Endothelial cell of hepatic sinusoid (primary cell): ENCODE data around the gene TPP1.

Experiments
- in situ Hi-C: cut with HindIII; loops from 2 replicates; pipeline ENCODE4 v1.10.0; 2017; ENCODE audit warnings: low sequenced_read_pairs

Gene TPP1

DNA sequence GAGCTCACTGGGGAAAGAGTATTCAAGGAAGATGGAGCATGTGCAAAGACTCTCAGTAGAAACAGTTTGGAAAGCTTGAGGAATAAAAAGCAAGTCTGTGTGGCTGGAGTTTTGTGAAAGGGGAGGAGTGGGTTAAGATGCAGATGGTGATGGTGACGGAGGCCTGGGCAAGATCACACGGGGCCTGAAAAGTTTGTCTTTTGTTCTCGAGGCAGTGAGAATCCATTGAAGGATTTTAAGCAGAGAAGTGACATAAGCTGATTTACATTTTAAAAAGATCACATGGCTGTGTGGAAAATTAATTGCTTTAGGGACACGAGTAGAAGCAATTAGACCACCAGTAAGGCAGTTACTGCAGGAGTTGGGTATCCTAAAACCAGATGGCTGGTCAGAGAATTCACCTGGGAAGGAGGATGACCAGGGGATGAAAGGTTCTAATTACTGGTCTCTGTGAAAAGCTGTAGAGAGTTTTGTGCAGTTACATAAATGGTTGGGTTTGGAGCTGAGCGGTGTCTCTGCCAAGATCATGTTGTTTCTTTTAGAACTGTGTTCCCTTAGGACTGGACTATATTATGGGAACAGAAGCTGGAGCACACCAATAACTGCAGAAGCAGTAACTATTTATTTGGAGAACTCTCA, 22.9 kb downstream of the TPP1 start:
- in situ Hi-C loops, result no loop called here

DNA sequence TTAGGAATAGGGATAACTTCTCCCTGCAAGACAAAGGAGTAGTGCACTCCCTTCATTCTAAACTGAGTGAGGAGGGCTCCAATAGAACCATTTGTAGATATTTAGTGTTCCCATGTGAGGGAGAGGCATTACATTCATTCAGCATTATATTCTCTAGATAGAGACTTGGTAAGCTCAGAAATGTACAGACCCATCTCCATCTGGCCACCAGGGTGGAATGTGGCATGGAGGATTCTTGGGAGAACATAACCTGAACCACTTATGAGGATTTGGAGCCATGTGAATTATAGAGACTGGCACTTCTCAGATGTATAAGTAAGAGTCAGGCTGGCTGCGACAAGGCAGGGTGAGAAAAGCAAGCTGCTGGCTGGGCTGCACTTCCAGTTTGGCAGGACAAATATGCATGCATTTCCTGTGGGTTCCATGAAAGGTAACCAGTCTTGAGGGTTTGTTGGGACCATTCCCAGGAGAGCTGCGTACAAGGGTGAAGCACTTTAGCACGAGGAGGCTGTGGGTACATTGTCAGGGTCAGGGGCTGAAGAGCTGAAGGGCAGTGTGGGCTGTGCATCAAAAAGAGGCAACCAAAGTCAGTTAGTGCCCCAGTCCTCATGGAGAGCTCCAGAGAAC, 25.0 kb downstream of the TPP1 start:
- in situ Hi-C loops, result no loop called here

DNA sequence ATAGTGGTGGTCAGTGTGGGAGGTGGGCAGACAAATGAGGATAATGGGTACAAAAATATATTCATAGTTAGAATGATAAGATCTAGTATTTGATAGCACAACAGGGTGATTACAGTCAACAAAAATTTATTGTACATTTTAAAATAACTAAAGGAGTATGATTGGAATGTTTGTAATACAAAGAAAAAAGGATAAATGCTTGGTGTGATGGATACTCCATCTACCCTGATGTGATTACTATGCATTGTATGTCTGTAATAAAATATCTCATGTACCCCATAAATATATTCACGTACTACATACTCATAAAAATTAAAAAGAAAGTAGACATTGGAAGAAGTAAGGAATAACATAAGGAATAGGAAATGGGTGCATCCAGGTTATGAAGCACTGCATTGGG, 31.2 kb downstream of the TPP1 start:
- in situ Hi-C loops, result no loop called here

DNA sequence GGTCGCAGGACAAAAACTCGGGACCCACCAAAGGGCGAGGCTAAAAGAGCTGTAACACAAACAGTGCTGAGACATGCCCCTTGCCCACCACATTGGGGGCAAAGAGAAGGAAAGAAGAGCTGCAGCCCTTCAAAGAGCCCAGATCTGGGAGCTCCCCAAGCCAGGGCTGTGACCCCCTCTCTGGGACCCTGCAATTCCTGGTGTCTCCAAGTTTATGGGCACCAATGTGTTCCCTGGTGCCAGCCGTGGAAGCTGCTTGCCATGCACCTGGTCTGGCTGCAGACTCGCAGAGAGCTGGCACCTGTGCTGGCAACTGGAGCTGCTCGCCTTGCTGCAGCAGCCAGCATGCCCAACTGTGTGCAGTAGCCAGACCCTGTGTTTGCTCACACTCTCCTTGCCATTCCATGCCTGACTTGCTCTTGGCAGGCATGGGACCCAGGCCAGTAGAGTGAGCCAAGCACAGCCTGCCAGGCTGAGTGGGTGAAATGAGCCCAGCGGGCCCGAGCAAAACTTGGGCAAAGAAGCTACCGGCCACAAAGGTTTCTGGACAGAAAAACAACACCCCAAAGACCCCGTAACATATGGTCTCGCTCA, 31.8 kb downstream of the TPP1 start:
- in situ Hi-C loops, result no loop called here

DNA sequence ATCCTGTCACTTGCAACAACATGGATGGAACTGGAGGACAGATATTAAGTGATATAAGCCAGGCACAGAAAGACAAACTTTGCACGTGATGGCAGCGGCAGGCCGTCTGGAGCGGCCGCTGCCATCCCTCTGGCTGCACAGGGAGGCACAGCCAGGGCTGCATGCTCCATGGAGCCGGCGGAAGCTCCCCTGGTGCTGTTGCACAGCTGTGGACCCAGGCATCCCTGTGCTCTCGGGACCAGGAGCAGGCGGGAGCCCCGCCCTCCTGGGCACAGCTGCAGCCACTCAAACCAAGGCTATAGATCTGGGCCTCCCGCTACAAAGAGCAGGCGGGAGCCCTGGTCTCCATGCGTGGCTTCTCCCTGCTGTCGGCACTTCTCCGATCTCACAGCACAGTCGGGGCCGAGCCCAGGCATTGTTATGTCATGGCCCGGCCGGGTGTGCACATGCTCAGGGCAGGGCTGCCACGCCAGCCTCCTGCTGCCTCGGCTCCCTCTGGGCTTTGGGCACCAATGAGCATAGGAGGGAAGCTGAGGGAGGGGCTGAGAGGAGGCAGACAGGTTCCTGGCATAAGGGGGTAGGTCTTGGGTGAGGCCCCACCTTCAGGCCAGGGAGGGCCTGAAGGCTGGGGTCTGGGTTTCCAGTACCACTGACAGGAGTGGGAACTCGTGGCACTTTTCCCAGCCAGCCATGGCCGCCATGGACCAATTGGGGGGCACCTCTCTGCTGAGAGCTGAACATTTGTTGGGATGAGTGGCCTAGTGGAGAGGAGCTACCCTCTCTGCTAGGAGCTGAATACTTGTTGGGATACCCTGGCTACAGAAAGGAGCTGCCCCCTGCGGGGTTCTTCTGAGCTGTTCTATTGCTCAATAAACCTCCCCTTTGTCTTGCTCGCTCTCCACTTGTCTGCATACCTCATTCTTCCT, 32.5 kb downstream of the TPP1 start:
- in situ Hi-C loops, result no loop called here

DNA sequence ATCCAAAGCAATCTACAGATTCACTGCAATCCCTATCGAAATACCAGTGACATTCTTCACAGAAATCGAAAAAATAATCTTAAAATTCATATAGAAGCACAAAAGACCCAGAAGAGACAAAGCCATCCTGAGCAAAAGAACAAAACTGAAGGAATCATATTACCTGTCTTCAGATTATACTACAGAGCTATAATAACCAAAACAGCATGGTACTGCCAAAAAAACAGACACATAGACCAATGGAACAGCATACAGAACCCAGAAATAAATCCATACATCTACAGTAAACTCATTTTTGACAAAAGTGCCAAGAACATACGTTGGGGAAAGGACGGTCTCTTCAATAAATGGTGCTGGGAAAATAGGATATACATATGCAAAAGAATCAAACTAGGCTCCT, 34.7 kb downstream of the TPP1 start:
- in situ Hi-C loops, result no loop called here

DNA sequence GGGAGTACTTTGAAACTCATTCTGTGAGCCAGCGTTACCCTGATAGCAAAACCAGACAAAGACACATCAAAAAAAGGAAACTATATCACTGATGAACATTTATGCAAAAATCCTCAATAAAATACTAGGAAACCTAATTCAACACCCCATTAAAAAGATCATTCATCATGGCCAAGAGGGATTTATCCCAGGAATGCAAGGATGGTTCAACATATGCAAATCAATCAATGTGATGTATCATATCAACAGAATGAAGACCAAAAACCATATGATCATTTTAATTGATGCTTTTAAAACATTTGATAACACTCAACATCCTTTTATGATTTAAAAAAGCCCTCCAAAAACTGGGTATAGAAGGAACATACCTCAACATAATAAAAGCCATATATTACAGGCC, 35.6 kb downstream of the TPP1 start:
- in situ Hi-C loops, result no loop called here

DNA sequence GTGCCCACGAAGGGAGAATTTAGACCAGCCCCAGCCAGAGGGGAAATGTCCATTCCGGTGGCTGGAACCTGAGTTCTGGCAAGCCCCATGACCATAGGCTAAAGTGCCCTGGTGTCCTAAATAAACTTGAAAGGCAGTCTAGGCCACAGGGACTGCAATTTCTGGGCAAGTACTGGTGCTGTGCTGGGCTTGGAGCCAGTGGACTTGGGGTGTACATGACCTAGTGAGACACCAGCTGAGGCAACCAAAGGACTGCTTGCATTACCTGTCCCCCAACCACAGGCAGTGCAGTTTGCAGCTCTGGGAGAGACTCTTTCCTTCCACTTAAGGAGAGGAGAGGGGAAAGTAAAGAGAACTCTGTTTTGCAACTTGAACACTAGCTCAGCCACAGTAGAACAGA, 39.5 kb downstream of the TPP1 start:
- in situ Hi-C loops, result no loop called here

DNA sequence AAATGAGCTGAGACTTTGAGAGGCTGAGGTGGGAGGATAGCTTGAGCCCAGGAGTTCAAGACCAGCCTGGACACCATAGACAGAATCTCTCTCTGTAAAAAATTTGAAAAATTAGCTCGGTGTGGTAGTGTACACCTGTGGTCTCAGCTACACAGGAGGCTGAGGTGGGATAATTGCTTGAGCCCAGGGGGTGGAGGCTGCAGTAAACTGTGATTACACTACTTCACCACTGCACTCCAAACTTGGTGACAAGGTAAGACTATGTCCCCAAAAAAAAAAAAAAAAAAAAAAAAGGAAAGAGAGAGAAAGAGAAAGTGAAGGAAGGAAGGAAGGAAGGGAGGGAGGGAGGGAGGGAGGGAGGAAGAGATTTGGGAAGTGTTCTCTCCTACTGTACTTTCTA, 41.1 kb downstream of the TPP1 start:
- in situ Hi-C loops, result no loop called here

DNA sequence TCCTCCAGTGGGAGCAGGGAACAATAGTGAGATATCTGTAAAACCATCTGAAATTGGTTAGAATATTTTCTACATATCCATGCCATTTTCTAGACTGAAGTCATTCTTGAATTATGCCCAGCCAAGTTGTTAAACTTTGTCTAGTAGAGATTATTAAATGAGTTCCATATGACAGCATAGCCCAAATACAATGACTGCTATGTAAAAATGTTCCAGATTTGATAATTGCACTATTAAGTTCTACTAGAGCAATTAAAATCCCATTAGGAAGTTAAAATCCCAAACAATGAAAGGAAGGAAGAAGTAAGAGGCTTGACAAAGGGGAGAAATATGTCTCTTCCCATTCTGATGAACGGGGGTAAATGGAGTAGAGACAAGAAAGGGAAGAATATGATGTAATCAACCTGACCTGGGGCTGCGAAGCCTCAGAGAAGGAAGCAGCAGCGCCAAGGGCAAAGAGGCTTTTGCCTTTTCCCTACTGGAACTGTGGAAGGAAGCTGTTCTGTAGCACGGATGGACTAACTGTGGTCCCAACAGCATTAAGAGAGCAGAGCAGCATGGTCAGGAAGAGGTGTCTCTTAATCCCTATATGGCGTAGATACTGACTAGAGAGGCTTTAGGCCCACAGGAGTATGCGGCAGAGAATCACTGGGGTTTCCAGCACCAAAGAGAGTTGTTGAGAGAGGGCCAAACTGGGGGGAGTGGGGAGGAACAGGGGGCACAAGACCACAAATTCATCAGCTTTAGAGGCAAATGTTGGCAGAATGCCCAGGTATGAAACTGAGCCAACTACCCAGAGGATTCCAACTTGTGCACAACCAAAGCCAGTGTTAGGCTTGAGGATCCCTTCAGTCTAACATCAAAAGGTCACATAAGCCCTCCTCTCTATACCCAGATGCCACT, 42.5 kb downstream of the TPP1 start:
- in situ Hi-C loops, result no loop called here

DNA sequence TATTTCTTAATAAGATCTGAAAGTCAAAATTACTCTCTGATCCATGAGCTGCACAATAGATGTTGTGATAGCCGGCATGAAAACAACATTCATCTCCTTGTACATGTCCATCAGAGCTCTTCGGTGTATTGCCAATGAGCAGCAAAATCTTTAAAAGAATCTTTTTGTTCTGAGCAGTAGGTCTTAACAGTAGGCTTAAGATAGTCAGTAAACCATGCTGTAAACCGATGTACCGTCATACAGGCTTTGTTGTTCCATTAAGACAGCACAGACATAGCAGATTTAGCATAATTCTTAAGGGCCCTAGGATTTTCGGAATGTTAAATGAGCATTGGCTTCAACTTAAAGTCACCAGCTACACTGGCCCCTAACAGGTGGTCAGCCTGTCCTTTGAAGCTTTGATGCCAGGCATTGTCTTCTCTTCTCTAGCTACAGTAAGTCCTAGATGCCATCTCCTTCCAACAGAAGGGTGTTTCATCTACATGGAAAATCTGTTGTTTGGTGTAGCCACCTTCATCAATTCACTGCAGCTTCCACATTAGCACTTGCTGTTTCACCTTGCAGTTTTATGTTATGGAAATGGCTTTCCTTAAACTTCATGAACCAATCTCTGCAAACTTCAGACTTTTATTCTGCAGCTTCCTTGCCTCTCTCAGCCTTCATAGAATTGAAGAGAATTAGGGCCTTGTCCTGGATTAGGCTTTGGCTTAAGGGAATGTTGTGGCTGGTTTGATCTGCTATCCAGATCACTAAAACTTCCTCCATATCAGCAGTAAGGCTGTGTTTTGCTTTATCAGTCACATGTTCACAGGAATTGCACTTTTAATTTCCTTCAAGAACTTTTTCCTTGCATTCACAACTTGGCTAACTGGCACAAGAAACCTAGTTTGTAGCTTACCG, 44.2 kb downstream of the TPP1 start:
- in situ Hi-C loops, result no loop called here

DNA sequence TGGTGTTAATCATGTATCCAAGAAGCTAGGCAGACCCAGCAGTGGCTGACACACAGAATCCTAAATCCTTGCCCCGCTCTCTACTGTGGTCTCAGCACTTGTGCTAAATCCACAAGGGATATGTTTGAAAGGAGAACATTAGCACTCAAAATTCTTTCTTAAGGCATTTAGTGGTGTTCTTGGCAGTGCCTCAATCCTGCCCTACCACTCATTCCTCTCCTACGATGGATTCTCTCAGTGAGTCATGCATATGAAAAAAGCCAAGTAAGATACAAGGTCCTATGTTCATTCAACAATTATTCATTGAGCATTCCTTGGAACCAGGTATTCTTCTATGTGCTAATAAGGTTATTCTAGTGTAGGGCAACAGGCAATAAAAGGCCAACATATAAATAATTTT, 47.0 kb downstream of the TPP1 start:
- in situ Hi-C loops, result no loop called here

DNA sequence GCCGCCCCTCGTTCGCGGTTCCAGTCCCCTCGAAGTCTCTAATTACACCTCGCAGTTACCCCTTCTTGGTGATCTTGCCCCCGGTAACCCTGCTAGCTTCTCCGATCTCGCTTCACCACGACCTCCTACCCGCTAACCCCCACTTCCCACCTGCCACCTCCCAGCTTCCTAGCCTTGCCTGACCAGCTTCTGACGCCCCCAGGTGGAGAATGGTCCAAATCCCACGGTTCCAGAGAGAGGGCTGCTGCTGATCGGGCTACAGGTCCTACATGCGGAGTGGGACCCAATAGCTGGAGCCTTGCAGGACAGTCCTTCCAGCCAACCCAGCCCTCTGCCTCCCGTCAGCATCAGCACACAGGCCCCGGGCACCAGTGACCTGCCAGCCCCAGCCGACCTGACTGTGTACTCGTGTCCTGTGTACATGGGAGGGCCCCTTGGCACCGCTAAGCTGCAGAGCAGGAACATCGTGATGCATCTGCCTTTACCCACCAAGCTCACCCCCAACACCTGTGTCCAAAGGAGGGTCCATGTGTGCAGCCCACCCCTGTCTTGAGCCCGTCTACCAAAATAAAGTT, 47.7 kb downstream of the TPP1 start:
- in situ Hi-C loops, result no loop called here

DNA sequence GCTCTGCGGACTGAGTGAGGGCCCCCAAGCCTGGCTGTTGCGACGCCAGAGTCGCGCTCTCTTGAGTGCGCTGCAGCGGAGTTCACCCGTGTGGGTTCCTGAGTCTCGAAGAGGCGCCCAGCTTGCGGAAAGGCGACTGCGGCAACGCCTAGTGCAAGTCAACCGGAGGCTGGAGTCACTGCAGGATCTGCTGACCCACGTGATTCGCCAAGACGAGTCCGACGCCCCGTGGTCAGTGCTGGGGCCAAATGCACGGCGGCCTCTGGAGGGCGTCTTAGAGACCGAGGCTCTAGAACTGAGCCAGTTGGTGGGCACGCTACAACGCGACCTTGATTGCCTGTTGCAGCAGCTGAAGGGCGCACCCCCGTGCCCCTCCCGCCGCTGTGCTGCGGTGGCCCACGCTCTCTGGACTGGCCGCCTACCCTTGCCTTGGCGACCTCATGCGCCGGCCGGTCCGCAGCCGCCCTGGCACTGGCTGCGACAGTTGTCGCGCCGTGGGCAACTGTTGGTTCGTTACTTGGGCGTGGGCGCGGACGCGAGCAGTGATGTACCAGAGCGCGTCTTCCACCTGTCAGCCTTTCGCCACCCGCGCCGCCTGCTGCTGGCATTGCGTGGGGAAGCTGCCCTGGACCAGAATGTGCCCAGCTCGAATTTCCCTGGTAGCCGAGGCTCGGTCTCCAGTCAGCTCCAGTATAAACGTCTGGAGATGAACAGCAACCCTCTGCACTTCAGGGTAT, 48.4 kb downstream of the TPP1 start:
- in situ Hi-C loops, result no loop called here

DNA sequence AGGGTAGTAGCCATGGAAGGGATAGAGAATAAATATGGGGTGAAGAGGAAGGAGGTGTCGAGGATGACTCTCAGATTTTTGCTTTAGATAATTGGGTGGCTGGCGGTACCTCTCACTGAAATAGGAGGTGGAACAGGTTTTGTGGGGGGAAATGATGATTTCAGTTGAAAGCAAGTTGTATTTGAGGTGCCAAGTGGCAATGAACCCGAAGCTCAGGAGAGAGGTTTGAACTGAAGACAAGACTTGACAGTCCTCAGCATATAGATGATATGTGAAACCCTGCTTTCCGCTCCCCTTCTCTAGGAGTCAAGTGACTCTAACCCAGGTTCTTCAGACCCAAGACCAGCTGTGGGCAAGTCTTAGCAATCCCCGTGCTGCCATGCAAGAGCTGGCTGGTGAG, 49.5 kb downstream of the TPP1 start:
- in situ Hi-C loops, result no loop called here

DNA sequence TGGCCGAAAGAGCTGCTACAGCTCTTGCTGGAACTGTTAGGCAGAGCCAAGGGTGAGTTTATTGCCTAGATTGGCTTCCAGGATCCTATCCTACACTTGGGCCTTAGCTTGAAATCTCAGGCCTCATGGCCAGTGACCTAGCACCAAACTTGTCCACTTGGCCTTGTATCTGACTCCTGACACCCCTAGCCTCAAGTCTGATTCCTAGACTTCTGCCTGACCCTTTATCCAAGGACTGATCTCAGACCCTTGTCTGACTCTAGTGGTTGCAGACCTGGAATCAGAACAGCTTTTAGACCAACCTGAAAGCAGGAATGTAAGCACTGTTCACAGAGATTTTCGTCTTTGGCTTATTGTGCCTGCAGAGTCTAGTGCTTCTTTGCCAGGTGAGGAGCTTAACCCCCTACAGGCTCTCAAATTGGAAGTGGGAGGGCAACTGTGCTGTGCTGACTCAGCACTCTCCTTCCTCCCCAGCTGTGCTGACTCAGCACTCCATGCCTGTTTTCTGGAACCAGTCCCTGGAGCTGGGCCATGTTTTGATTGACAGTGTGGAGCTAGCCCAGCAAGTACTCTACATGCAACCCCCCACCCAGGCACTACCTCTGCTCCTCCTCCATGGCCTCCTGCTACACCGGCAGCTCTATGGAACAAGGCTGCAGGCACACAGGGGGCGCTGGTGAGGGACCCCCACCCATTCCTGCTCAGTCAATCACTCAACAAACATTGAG, 50.9 kb downstream of the TPP1 start:
- in situ Hi-C loops, result no loop called here

DNA sequence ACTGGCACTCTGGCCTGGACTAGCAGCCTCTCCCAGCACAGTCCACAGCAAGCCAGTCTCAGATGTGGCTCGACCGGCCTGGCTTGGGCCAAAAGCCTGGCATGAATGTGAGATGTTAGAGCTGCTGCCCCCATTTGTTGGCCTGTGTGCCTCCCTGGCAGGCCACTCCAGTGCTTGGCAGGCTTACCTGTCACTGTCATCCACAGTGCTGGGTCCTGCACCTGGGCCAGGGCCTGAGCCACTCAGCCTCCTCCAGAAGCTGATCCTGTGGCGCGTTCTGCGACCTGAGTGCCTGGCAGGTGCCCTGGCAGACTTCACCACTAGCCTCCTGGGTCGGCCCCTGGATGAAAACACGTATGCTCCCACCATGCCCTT, 51.9 kb downstream of the TPP1 start:
- in situ Hi-C loops, result no loop called here
